CD4-positive, CD25-positive, alpha-beta regulatory T cell (primary cell): ENCODE measurements around the gene PEMT. TPM values are rescaled to one million over a fixed set of nuclear protein-coding genes. Genes with fewer than 3 reads are reported as not detected.
A peak's percentile ranks its signal among the peaks of the same experiment; 100 is the strongest.

Source experiments
- ATAC-seq, 2 donors: fragments of 150-1000 bp; cut with Tn5 transposase; one replicate each; pipeline ENCODE4 v1.10.0; 2021; ENCODE audit warnings: low read depth in 2 of 2, moderate number of reproducible peaks in 2 of 2, moderate library complexity in 1 of 2
- DNase-seq, 3 donors: peaks; one replicate each; pipeline versions ENCODE4 v3.0.0 to v3.0.0-alpha.2; 2012 to 2022; ENCODE audit warnings: mixed read lengths in 1 of 3
- H3K27ac ChIP-seq: one replicate; pipeline ENCODE4 v1.7.0; 2013; ENCODE audit warnings: mild to moderate bottlenecking, low read length; ENCODE audit not compliant: insufficient read depth, poor library complexity, severe bottlenecking
- H3K27me3 ChIP-seq: one replicate; pipeline ENCODE4 v1.7.0; 2013; ENCODE audit warnings: low read length; ENCODE audit not compliant: control insufficient read depth, insufficient read depth
- H3K36me3 ChIP-seq: one replicate; pipeline ENCODE4 v1.7.0; 2013; ENCODE audit warnings: mild to moderate bottlenecking, low read length, moderate library complexity; ENCODE audit not compliant: control insufficient read depth, insufficient read depth
- H3K4me1 ChIP-seq: 2 replicates; pipeline ENCODE4 v1.7.0; 2013; ENCODE audit warnings: mild to moderate bottlenecking, low read length; ENCODE audit not compliant: insufficient read depth, control insufficient read depth, poor library complexity, severe bottlenecking
- H3K4me3 ChIP-seq: one replicate; pipeline ENCODE4 v1.7.0; 2013; ENCODE audit warnings: low read depth, mild to moderate bottlenecking, low read length, moderate library complexity
- H3K9me3 ChIP-seq, 2 experiments: 1 replicate in 1 of 2; 2 replicates in 1 of 2; pipeline ENCODE4 v1.7.0; 2013; ENCODE audit warnings: low read length in 2 of 2, mild to moderate bottlenecking in 1 of 2, moderate library complexity in 1 of 2; ENCODE audit not compliant: control insufficient read depth in 2 of 2
- H3K27ac Mint-ChIP-seq, 3 donors: one replicate each; pipeline ENCODE4 v1.8.0; 2020 to 2022; ENCODE audit warnings: mild to moderate bottlenecking in 3 of 3, mixed read lengths in 3 of 3, moderate library complexity in 2 of 3
- H3K27me3 Mint-ChIP-seq: one replicate; pipeline ENCODE4 v1.8.0; 2022; ENCODE audit warnings: mild to moderate bottlenecking, mixed read lengths
- H3K36me3 Mint-ChIP-seq: one replicate; pipeline ENCODE4 v1.8.0; 2020; ENCODE audit warnings: mixed read lengths
- H3K4me1 Mint-ChIP-seq, 4 donors: one replicate each; pipeline ENCODE4 v1.8.0; 2020 to 2022; ENCODE audit warnings: mixed read lengths in 4 of 4, mild to moderate bottlenecking in 1 of 4
- H3K4me3 Mint-ChIP-seq, 4 donors: one replicate each; pipeline ENCODE4 v1.8.0; 2020 to 2022; ENCODE audit warnings: mild to moderate bottlenecking in 4 of 4, mixed read lengths in 4 of 4, moderate library complexity in 3 of 4
- H3K9me3 Mint-ChIP-seq, 7 donors: one replicate each; pipeline ENCODE4 v1.8.0; 2020 to 2022; ENCODE audit warnings: mixed read lengths in 7 of 7, mild to moderate bottlenecking in 3 of 7, moderate library complexity in 2 of 7
- polyA plus RNA-seq, 4 donors: library from polyadenylated mRNA; unstranded; fragments of 300-500 nt; fragmentation: Illumina TruSeq; gene quantifications; one replicate each; pipeline ENCODE4 v1.2.3, GENCODE V29; 2021
- total RNA-seq: library from RNA; stranded (reverse); gene quantifications from one replicate; pipeline ENCODE4 v1.2.3, GENCODE V29; 2022

The PEMT gene
- total and polyA plus RNA-seq, 5 donors from 2014 or later, result 13.2 to 33.2 (median 27.3) TPM

DNA sequence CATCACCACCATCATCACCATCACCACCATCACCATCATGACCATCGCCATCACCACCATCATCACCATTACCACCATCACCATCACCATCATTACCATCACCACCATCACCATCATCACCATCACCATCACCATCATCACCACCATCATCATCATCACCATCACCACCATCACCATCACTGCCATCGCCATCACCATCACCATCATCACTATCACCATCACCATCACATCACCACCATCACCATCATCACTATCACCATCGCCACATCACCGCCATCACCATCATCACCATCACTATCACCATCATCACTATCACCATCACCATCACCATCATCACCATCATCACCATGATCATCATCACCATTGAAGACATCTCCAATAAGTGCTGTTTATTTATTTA is 131.5 kb downstream of the PEMT start:
- Mint-ChIP-seq H3K4me3 (no peak overlapping the region), H3K36me3 (peaks cover 4% of the 10 kb centered on the region), H3K27ac (peak overlapping the region in 1 of 3 donors; percentile 65)

DNA sequence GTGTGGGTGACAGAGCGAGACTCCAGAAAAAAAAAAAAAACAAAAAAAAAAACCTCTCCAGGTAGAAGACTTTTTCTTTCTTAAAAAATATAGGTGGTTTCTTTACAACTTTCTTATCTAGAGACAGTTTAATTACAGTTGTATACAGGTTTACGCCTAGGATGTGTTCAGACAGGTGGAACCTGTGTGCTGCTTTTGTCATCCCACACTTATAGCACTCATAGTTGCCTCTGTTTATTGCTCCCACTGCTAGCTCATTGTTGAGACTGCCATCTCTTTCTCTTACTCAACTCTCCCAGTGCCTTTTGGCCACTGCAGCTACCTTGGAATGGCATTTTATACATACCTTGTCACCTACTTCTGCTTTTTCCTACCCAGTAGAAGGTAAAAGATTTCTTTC is 133.8 kb downstream of the PEMT start:
- peaks cover 0 to 2% (median 0%) of the 10 kb centered on the region in 4 donors for H3K4me1 Mint-ChIP-seq

More for the DNA sequence above, 131.5 kb downstream of the PEMT start:
- Histone ChIP-seq H3K9me3 (no peaks in the 10 kb centered on the region), H3K4me3 (no peak overlapping the region), H3K36me3 (no peaks in the 10 kb centered on the region), H3K27me3 (no peaks in the 10 kb centered on the region), H3K4me1 (no peaks in the 10 kb centered on the region), H3K27ac (no peak overlapping the region)
- no peak for DNase-seq
- ATAC-seq, result no peak
- peaks cover 4% of the 10 kb centered on the region for H3K27me3 Mint-ChIP-seq
- peaks cover 0 to 2% (median 0%) of the 10 kb centered on the region in 4 donors for H3K4me1 Mint-ChIP-seq
- H3K9me3 Mint-ChIP-seq, result peaks cover 0 to 5% (median 0%) of the 10 kb centered on the region in 7 donors

DNA sequence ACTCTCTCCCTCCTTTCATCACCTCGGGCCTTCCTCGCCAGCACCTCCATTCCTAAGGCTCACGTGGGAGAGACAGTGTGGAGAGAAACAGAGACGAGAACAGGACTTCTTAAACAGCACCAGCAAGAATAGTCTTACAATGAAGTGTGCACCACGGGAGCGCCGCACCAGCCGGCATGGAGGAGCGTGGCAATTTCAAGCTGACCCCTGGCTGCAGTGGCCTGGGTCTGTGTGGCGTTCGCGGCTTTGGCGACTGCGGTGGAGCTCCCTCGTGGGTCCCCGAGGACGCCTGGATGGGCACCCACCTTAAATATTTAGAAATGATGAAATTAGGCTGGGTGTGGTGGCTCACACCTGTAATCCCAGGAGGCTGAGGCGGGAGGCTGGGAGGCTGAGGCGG is 135.3 kb downstream of the PEMT start:
- no peak for DNase-seq
- Mint-ChIP-seq H3K4me3 (no peak overlapping the region), H3K9me3 (peaks cover 0 to 5% (median 0%) of the 10 kb centered on the region in 7 donors), H3K27ac (no peak overlapping the region), H3K4me1 (peaks cover 0 to 2% (median 0%) of the 10 kb centered on the region in 4 donors), H3K36me3 (peaks cover 4% of the 10 kb centered on the region), H3K27me3 (no peaks in the 10 kb centered on the region)
- H3K4me1 ChIP-seq, result no peaks in the 10 kb centered on the region
- ATAC-seq, result no peak
- H3K36me3 ChIP-seq, result no peaks in the 10 kb centered on the region
- H3K27ac ChIP-seq, result no peak overlapping the region
- H3K9me3 ChIP-seq, result no peaks in the 10 kb centered on the region
- H3K4me3 ChIP-seq, result no peak overlapping the region
- no peaks in the 10 kb centered on the region for H3K27me3 ChIP-seq

More for the DNA sequence above, 133.8 kb downstream of the PEMT start:
- Histone ChIP-seq H3K4me1 (no peaks in the 10 kb centered on the region), H3K9me3 (no peaks in the 10 kb centered on the region), H3K27ac (no peak overlapping the region), H3K36me3 (no peaks in the 10 kb centered on the region), H3K27me3 (no peaks in the 10 kb centered on the region), H3K4me3 (no peak overlapping the region)
- DNase-seq (no peak), ATAC-seq (no peak)
- Mint-ChIP-seq H3K4me3 (no peak overlapping the region), H3K36me3 (peaks cover 4% of the 10 kb centered on the region), H3K27me3 (no peaks in the 10 kb centered on the region), H3K9me3 (peaks cover 0 to 5% (median 0%) of the 10 kb centered on the region in 7 donors), H3K27ac (no peak overlapping the region)

Other genes with a start within 250 kb of the PEMT start
- 21.6 TPM for gene MED9, start 114.7 kb downstream of the PEMT start, total RNA-seq
- gene MED9, start 114.7 kb downstream of the PEMT start, polyA plus RNA-seq, result 10 to 100 TPM; 13.7 to 16.6 (median 15.9) TPM
- 0.72 TPM for gene RASD1, start 95.3 kb downstream of the PEMT start, total RNA-seq
- under 1 TPM in 2 of 4 donors, not detected in 2; 0.12 to 0.26 TPM for gene RASD1, start 95.3 kb downstream of the PEMT start, polyA plus RNA-seq
- gene RAI1, start 89.8 kb upstream of the PEMT start, total RNA-seq, result 11.4 TPM
- gene RAI1, start 89.8 kb upstream of the PEMT start, polyA plus RNA-seq, result 1 to 10 TPM in 3 of 4 donors, under 1 TPM in 1; 0.80 to 1.2 (median 1.1) TPM
- 141 TPM for gene SREBF1, start 245.3 kb upstream of the PEMT start, total RNA-seq
- 1 to 10 TPM; 4.5 to 6.7 (median 6.0) TPM for gene SREBF1, start 245.3 kb upstream of the PEMT start, polyA plus RNA-seq